ENCODE data around the gene MMP28. TPM values are rescaled to one million over a fixed set of nuclear protein-coding genes. Genes with fewer than 3 reads are reported as not detected.
A peak's percentile ranks its signal among the peaks of the same experiment; 100 is the strongest.

Gene MMP28
- total RNA-seq, 2 donors from 2014 or later: 8.3 to 15.2 TPM

DNA sequence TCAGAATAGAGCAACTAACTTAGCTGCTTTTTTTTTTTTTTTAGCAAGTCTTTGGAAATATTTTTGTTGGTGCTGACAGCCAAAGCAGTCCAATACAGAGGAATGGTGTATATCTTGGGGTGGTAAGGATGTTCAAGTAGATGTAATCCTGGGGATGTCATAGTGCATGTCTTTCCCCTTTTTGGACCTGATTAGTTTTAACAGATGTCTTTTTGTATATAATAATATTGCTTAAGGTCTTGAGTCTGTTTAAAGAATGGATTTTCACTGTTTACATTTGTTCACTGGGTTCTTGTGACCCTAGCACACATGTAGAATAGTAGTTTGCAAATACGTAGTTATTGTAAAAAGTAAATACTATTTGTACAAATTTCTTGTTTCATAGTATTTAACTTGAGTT, 21.8 kb upstream of the MMP28 start:
- TF ChIP-seq POLR2A (IDR thresholded peaks at IDR 0.05): no peak
- TF ChIP-seq, protein P1, sequence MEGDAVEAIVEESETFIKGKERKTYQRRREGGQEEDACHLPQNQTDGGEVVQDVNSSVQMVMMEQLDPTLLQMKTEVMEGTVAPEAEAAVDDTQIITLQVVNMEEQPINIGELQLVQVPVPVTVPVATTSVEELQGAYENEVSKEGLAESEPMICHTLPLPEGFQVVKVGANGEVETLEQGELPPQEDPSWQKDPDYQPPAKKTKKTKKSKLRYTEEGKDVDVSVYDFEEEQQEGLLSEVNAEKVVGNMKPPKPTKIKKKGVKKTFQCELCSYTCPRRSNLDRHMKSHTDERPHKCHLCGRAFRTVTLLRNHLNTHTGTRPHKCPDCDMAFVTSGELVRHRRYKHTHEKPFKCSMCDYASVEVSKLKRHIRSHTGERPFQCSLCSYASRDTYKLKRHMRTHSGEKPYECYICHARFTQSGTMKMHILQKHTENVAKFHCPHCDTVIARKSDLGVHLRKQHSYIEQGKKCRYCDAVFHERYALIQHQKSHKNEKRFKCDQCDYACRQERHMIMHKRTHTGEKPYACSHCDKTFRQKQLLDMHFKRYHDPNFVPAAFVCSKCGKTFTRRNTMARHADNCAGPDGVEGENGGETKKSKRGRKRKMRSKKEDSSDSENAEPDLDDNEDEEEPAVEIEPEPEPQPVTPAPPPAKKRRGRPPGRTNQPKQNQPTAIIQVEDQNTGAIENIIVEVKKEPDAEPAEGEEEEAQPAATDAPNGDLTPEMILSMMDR (IDR thresholded peaks at IDR 0.05): no peak
- Histone ChIP-seq H3K27ac (no peak overlapping the region), H3K9me3 (no peaks in the 10 kb centered on the region), H3K27me3 (no peaks in the 10 kb centered on the region), H3K4me1 (peaks cover 9% of the 10 kb centered on the region), H3K36me3 (replicated peaks in 1 of 2; ENCODE audit: insufficient read depth in 1 of 2, low read depth in 2 of 2) (peaks cover 0 to 8% of the 10 kb centered on the region in 2 donors), H3K4me3 (no peak overlapping the region)
- ATAC-seq: no peak
- 44 to 60% methylated on average over 1 of the region's 1 CpG for WGBS, 2 donors
- intact Hi-C loops (cut with DNase I): no loop called here
- DNase-seq: no peak

DNA sequence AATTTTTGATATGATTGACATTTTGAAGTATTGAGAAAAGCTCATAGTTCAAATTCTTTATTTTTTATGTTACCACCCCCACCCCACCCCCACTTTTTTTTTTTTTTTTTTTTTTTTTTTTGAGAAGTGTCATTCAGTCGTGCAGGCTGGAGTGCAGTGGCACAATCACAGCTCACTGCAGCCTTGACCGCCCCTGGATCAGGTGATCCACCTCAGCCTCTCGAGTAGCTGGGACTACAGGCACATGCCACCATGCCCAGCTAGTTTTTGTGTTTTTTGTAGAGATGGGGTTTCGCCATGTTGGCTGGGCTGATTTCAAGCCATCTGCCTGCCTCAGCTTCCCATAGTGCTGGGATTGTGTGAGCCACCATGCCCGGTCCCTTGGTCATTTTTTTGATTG, 21.3 kb upstream of the MMP28 start:
- Histone ChIP-seq H3K4me3 (no peak overlapping the region), H3K27ac (no peak overlapping the region), H3K36me3 (replicated peaks in 1 of 2; ENCODE audit: insufficient read depth in 1 of 2, low read depth in 2 of 2) (peaks cover 0 to 8% of the 10 kb centered on the region in 2 donors), H3K4me1 (peaks cover 14% of the 10 kb centered on the region), H3K9me3 (no peaks in the 10 kb centered on the region), H3K27me3 (no peaks in the 10 kb centered on the region)
- no peak for DNase-seq
- WGBS, 2 donors: 69 to 79% methylated on average over 5 of the region's 5 CpGs
- no peak for ATAC-seq
- TF ChIP-seq POLR2A (IDR thresholded peaks at IDR 0.05): no peak
- TF ChIP-seq, protein P1 (IDR thresholded peaks at IDR 0.05): no peak
- intact Hi-C loops (cut with DNase I): no loop called here

DNA sequence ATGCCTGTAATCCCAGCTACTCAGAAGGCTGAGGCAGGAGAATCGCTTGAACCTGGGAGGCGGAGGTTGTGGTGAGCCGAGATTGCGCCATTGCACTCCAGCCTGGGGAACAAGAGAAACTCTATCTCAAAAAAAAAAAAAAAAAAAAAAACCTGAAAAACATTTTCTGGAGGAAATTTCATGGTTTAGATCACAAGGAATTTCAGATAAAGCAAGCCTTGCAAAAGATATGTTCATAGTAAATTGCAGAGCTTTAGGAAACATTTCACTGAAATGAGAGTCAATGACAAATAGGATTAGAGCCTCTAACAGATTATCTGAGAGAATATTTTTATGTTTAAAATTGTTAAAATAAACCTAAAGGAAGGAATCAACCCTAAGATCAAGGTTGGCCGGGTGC, 17.0 kb upstream of the MMP28 start:
- intact Hi-C loops (cut with DNase I): no loop called here
- ATAC-seq (no peak), DNase-seq (no peak)
- WGBS, 2 donors: 86 to 88% methylated on average over 5 of the region's 5 CpGs
- TF ChIP-seq, protein P1 (IDR thresholded peaks at IDR 0.05): no peak
- TF ChIP-seq POLR2A (IDR thresholded peaks at IDR 0.05): no peak
- H3K27ac ChIP-seq: no peak overlapping the region
- H3K36me3 ChIP-seq (replicated peaks in 1 of 2; ENCODE audit: insufficient read depth in 1 of 2, low read depth in 2 of 2): no peaks in the 10 kb centered on the region
- peaks cover 33% of the 10 kb centered on the region for H3K4me1 ChIP-seq
- H3K27me3 ChIP-seq: no peaks in the 10 kb centered on the region
- no peak overlapping the region for H3K4me3 ChIP-seq
- H3K9me3 ChIP-seq: no peaks in the 10 kb centered on the region

DNA sequence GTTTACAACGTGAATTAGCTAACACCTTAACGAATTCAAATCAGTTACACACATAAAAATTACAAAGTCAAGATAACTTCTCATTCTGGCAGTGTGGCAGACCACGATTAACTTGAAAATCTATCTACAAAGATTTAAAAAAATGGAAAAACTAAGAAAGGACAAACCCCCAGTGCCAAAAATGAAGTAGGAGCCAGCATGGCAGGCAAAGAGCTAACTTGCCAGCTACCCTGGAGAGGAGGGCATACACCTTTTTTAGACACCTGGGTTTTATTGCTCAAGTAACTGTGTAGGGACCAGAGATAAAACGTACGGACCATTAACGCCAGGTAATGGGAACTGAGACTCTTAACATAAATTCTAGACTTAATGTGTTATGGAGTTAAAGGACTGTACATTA, 16.3 kb upstream of the MMP28 start:
- ATAC-seq: no peak
- intact Hi-C loops (cut with DNase I): no loop called here
- no peak overlapping the region for H3K27ac ChIP-seq
- no peak for TF ChIP-seq POLR2A (IDR thresholded peaks at IDR 0.05)
- TF ChIP-seq, protein P1 (IDR thresholded peaks at IDR 0.05): no peak
- DNase-seq: no peak
- peaks cover 33% of the 10 kb centered on the region for H3K4me1 ChIP-seq
- no peaks in the 10 kb centered on the region for H3K9me3 ChIP-seq
- H3K36me3 ChIP-seq (replicated peaks in 1 of 2; ENCODE audit: insufficient read depth in 1 of 2, low read depth in 2 of 2): no peaks in the 10 kb centered on the region
- H3K27me3 ChIP-seq: no peaks in the 10 kb centered on the region
- no peak overlapping the region for H3K4me3 ChIP-seq
- 70 to 77% methylated on average over 6 of the region's 6 CpGs for WGBS, 2 donors

DNA sequence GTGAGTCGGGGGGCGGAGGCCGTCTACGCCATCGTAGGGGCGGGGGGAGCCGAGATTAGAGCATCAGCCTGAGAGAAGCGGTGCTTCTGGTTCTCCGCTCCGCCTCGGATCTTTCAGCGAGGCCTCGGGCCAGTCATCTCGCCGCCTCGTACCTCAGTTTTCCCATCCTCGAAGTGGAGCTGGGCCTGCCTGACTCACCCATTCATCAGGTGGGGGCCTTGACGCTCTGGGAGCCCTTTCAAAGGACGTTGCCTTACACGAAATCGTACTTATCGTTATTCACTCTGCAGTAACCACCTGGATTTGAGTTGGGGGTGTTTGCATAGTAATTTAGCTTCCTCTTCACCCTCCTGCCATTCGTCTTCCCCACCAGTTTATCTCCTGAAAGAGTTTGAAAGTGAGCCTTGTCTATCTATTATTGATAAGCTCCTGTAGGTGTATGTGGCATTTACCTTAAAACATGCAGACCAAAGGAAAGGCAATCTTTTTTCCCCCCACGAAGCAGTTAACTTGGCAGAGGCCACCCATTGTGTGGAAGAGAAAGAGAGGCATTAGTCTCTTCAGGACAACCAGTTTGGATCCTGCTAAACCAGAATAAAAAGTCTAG, 14.5 kb upstream of the MMP28 start:
- intact Hi-C loops (cut with DNase I): loop anchor here (5.0 kb wide), 1 partner anchor 43 kb away; no protein-coding TSS in a partner anchor
- Histone ChIP-seq H3K4me3 (peak overlapping the region; percentile 84 to 93), H3K27ac (peak overlapping the region; percentile 87 to 98 (median 94)), H3K36me3 (replicated peaks in 1 of 2; ENCODE audit: insufficient read depth in 1 of 2, low read depth in 2 of 2) (no peaks in the 10 kb centered on the region), H3K27me3 (no peaks in the 10 kb centered on the region), H3K4me1 (peaks cover 26% of the 10 kb centered on the region), H3K9me3 (no peaks in the 10 kb centered on the region)
- WGBS, 2 donors: 0 to 1% methylated on average over 7 to 24 of the region's 24 CpGs
- ATAC-seq (peak; percentile 3), DNase-seq (no peak)
- no peak for TF ChIP-seq POLR2A (IDR thresholded peaks at IDR 0.05)
- TF ChIP-seq, protein P1 (IDR thresholded peaks at IDR 0.05): no peak

All from body of pancreas (tissue), 4 donors.